Anterior cingulate cortex (tissue), 58 donors: ENCODE data around the gene SBF1.
A peak's percentile ranks its signal among the peaks of the same experiment; 100 is the strongest.
"Not testable (repeated sequence)": the region's sequence is repeated elsewhere in the genome, so short reads cannot be mapped to it uniquely, and the experiment has no call there.

Experiments used
- DNase-seq, 58 donors: peaks; one replicate each; lab custom pipeline; 2025; lab: John Stamatoyannopoulos, UW

The SBF1 gene

DNA sequence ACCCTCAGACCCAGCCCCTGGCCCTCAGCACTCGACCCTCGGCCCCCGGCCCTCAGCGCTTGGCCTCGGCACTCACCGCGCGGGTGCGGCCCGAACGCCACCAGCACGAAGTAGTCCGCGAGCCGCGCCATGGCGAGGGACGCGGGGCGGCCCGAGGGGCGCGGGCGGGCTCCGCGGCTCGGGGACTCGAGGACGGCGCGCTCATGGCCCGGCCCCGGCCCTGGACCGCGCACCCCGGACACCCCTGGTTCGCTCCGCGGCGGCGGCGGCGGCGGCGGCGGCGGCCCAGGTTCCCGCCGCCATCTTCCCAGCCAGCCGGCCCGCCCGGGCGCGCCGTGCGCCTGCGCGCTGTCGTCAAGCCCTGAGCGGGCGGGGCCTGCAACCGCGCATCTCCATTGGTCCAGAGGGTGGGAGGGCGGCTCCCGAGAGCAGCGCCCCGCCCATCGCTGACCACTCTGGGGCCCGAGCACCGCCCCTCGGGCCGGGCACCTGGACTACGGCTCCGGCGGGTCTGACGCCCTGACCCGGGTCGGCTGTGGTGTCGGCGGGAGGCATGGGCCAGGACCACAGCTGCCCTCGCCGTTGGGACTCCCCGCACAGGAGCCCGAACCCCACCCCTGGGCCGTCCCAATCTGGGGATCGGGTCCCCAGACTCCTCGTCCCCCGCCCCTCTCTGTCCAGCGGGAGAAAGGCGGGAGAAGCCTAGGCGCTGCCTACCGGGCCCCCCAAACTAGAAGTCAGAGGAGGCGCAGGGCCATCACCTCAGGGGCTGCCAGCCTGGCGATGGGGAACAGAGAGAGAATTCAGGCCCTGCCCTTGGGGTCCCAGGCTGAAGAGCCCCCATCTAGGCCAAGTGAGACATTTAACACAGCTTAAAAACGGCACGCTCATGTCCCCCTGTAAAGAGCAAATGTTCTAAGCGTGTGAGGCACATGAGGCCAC is at the start of gene SBF1:
TSS of gene SBF1 (minus strand) at position 326 of the 942 bp plus-strand sequence. CDS start at position 131, 195 bp downstream.
- DNase-seq = peak; percentile 10 to 94 (median 86)

DNA sequence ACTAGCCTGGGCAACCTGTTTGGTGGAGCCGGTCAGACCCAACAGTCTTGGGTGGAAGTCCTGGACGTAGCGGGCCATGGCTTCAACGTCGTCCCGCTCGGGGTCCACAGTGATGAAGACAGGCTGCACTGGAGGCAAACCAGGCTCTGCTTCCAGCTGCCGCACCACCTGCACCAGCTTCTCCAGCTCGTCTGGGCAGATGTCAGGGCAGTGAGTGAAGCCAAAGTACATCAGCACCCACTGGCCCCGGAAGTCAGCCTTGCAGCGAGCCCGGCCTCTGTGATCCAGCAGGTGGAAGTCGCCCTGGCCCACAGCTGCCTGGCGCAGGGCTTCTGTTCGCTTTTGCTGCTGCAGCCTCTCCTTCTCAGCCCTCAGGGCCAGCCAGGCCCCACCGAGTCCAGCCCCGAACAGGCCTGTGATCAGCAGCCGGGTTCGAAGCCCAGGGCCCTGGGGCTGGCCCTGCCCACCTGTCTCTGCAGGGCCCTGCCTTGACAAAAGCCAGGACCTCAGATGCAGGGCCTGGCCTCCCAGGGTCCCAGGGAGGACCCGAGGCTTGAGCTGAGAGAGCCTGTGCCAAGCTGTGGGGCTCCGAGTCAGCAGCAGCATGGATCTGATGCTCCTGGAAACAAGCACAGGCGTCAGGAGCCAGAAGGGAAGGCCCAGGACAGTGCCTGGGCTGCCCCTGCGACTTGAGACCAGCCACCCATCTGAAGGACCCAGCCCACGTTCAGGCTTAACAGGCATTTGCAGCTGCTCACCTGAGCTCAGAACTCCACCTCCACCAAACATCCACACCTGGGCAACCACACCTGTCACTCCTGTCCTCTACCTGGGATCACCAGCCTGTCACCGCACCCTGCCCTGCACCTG is 49.2 kb upstream of the SBF1 start:
- DNase-seq = no peak

GRCh38 chr22:50523458-50523805 is 48.6 kb upstream of the SBF1 start:
- DNase-seq = no peak

GRCh38 chr22:50522806-50523438 is 48.1 kb upstream of the SBF1 start:
- no peak for DNase-seq

DNA sequence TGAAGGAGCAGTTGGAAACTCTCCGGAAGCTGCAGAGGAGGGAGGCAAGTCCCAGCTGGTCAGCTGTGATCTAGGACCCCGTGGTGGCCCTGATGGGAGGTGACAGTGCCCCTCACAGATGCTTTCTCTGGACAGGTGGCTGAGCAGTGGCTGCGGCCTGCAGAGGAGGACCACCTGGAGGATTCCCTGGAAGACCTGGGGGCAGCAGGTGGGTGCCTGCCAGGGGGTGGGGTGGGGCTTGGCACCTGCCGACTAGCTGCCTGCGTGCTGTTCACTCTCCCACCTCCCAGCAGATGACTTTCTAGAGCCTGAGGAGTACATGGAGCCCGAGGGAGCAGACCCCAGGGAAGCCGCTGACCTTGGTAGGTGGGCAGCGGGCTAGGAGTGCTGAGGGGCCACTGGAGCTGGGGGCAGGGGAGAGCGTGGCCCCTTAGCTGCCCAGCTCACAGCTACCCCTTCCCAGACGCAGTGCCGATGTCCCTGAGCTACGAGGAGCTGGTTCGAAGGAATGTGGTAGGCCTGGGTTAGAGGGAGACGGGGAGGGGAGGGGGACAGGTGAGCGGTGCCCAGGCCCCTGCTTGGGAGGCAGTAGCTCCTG is 47.5 kb upstream of the SBF1 start:
- no peak for DNase-seq

DNA sequence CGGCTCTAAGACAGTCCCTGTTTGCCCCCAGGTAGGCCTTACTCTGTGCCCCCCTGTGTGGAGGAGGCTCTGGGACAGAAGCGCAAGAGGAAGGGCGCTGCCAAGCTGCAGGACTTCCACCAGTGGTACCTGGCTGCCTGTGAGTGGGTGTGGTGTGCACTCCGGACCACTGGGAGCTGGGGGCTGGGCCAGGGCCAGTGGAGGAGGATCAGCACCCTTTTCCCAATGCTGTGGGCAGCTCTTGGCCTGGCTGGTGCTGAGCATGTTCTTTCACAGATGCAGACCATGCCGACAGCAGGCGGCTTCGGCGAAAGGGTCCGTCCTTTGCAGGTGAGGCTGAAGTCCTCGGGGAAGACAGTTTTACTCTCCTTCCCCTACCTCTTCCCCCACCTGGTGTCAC is 46.9 kb upstream of the SBF1 start:
- no peak for DNase-seq

DNA sequence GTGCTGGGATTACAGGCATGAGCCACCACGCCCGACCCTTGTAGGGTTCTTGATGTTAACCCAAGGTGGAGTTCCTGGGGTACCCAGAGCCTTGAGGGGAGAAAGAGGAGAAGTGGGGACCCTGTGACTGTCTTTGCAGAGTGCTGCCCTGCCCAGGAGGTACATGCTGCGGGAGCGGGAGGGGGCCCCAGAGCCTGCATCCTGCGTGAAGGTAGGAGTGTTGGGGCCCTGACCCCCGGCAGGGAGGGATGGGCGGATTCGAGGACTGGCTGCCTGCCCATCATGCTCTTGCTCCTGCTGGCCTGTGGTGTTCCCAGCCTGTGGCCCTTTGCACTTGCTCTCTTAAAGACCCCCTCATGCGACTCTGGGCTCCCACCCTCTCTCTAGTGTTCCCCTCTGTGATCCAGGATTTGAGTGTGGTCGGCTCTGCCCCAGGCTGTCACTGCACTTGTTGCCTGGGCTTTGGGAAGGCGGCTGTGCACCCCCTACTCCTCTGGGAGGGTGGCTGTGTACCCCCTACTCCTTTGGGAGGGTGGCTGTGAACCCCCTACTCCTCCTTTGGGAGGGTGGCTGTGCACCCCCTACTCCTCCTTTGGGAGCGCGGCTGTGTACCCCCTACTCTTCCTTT is 46.1 kb upstream of the SBF1 start:
- DNase-seq = no peak

DNA sequence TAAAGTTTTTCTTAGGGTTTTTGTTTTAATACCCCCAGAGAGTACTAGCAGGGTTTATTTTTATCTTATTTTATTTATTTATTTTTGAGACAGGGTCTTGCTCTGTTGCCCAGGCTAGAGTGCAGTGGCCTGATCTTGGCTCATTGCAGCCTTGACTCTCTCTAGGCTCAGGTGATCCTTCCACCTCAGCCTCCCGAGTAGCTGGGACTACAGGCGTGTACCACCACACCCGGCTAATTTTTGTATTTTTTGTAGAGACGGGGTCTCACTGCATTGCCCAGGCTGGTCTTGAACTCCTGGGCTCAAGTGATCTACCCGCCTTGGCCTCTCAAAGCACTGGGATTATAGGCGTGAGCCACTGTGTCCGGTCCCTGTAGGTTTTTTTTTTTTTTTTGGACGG is 45.3 kb upstream of the SBF1 start:
- not testable (repeated sequence) for DNase-seq

- DNase-seq = no peak
These were observed 44.3 kb upstream of the SBF1 start for GRCh38 chr22:50519151-50519550.

- no peak for DNase-seq
These were observed 43.8 kb upstream of the SBF1 start for GRCh38 chr22:50518606-50519005.

DNA sequence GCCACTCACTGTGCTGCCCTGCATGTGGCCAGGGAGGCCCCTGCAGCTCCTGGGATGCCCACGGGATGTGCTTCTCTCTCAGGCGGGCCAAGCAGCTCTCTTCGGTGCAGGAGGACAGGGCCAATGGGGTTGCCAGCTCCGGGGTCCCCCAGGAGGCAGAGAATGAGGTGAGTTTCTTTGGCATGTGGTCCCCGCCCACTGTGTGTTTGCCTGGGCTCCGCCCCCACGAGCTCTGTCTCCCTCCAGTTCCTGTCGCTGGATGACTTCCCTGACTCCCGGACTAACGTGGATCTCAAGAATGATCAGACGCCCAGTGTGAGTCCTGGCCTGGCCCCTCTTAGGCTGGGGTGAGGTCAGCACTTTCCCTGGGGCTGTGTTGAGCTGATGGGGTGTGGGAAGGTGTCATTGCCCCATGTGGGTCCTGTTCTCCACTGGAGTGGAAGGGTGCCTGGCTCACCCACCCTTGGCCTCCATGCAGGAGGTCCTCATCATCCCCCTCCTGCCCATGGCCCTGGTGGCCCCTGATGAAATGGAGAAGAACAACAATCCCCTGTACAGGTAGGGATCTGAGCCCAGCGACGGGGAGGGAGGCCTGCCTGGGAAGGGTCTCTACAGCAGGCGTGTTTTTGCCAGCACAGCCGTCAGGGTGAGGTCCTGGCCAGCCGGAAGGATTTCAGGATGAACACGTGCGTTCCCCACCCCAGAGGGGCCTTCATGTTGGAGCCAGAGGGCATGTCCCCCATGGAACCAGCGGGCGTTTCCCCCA is 42.8 kb upstream of the SBF1 start:
- DNase-seq = no peak

GRCh38 chr22:50516891-50517290 is 42.1 kb upstream of the SBF1 start:
- no peak for DNase-seq

DNA sequence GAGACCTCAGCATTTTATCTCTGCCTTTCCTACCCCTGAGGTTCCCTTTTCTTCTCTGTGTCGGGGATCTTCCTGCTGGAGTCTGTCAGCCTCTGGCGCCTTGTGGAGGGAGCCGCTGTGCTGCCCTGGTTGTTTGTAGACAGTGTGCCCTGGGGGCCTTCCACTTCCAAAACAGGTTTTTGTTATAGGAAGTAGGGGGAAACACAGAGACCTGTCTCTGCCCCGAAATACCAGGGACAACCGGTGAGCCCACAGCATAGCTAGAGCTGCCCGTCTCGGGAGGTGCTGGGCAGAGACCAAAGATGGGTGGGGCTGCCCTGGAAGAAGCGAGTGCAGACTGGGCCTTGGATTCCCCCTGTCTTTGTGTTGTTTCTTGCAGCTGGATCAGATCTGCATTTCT is 41.2 kb upstream of the SBF1 start:
- no peak for DNase-seq

DNA sequence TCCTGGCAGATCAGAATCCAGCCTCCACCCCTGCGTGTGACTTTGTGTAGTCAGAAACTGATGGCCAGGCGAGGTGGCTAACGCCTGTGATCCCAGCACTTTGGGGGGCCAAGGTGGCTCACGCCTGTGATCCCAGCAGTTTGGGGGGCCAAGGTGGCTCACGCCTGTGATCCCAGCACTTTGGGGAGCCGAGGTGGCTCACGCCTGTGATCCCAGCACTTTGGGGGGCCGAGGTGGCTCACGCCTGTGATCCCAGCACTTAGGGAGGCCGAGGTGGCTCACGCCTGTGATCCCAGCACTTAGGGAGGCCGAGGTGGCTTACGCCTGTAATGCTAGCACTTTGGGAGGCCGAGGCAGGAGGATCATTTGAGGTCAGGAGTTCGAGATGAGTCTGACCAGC is 38.3 kb upstream of the SBF1 start:
- no peak for DNase-seq

GRCh38 chr22:50508897-50509296 is 34.1 kb upstream of the SBF1 start:
- no peak for DNase-seq

- DNase-seq = peak in 49 of 58 donors; percentile 84 to 100 (median 99)
These were observed 33.4 kb upstream of the SBF1 start, which contains the start of gene NCAPH2 for GRCh38 chr22:50507991-50508884. NCAPH2 (plus strand) TSS chr22:50508224; CDS start chr22:50508338, 114 bp downstream.

DNA sequence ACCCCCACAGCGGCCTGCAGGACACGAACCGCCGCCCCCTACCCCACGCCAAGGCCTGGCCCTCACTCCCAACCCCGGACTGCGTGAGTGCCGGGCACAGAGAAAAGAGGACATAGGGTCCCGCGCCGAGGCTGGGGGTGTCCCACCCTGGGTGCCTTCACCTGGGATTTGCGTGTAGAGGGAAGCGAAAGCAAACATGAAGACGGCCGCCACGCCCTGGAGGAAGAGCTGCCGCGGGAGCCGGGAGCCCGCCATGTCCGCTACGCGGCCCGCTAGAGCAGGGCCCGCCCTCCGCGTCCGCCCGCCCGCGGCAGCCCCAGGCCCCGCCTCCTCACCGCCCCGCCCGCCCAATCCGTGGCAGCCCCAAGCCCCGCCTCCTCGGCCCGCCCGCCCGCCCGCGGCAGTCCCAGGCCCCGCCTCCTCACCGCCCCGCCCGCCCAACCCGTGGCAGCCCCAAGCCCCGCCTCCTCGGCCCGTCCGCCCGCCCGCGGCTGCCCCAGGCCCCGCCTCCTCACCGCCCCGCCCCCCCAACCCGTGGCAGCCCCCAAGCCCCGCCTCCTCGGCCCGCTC is 32.7 kb upstream of the SBF1 start, which contains the start of gene LMF2:
TSS of gene LMF2 (minus strand) at position 282 of the 570 bp plus-strand sequence. CDS start at position 255, 27 bp downstream.
- DNase-seq = peak in 42 of 58 donors; percentile 63 to 100 (median 99)
